Measurements from ENCODE around the gene SH2D2A.
A peak's percentile ranks its signal among the peaks of the same experiment; 100 is the strongest.

Gene SH2D2A

GRCh38 chr1:156822680-156823079, 6.0 kb upstream of the SH2D2A start:
- DNase-seq, result no peak

- no peak for DNase-seq
Measured at GRCh38 chr1:156821801-156822200, 5.2 kb upstream of the SH2D2A start.

GRCh38 chr1:156815961-156816422, 656 bp downstream of the SH2D2A start:
- no peak for DNase-seq

GRCh38 chr1:156815307-156815826, 1.3 kb downstream of the SH2D2A start:
- no peak for DNase-seq

GRCh38 chr1:156814571-156815260, 1.9 kb downstream of the SH2D2A start:
- DNase-seq, result no peak

- DNase-seq, result peak in 1 of 2 donors; percentile 38
Measured at GRCh38 chr1:156813750-156814570, 2.7 kb downstream of the SH2D2A start.

- no peak for DNase-seq
Measured at GRCh38 chr1:156813298-156813697, 3.4 kb downstream of the SH2D2A start.

GRCh38 chr1:156812293-156812990, 4.2 kb downstream of the SH2D2A start:
- DNase-seq, result no peak

- no peak for DNase-seq
Measured at GRCh38 chr1:156811168-156811567, 5.5 kb downstream of the SH2D2A start.

GRCh38 chr1:156809711-156810366, 6.8 kb downstream of the SH2D2A start:
- DNase-seq, result no peak

- DNase-seq, result no peak
Measured at GRCh38 chr1:156809281-156809680, 7.4 kb downstream of the SH2D2A start.

GRCh38 chr1:156808186-156809030, 8.2 kb downstream of the SH2D2A start:
- no peak for DNase-seq

- DNase-seq, result no peak
Measured at GRCh38 chr1:156807627-156808026, 9.0 kb downstream of the SH2D2A start.

GRCh38 chr1:156806512-156807440, 9.9 kb downstream of the SH2D2A start:
- DNase-seq, result no peak

- DNase-seq, result no peak
Measured at GRCh38 chr1:156805766-156806511, 10.7 kb downstream of the SH2D2A start.

GRCh38 chr1:156804572-156805243, 11.9 kb downstream of the SH2D2A start:
- DNase-seq, result peak; percentile 33 to 43

GRCh38 chr1:156804026-156804425, 12.6 kb downstream of the SH2D2A start:
- no peak for DNase-seq

GRCh38 chr1:156803086-156803851, 13.4 kb downstream of the SH2D2A start:
- no peak for DNase-seq

Measured in hippocampal formation (tissue), 2 donors.